ENCODE measurements around the gene ZNF92.
"Not testable (repeated sequence)": the region's sequence is repeated elsewhere in the genome, so short reads cannot be mapped to it uniquely, and the experiment has no call there.

The ZNF92 gene

GRCh38 chr7:65423286-65423685, 49.6 kb downstream of the ZNF92 start:
- not testable (repeated sequence) for DNase-seq (ENCODE audit: low spot score)

GRCh38 chr7:65429642-65430343, 56.1 kb downstream of the ZNF92 start:
- DNase-seq (ENCODE audit: low spot score), result no peak

DNA sequence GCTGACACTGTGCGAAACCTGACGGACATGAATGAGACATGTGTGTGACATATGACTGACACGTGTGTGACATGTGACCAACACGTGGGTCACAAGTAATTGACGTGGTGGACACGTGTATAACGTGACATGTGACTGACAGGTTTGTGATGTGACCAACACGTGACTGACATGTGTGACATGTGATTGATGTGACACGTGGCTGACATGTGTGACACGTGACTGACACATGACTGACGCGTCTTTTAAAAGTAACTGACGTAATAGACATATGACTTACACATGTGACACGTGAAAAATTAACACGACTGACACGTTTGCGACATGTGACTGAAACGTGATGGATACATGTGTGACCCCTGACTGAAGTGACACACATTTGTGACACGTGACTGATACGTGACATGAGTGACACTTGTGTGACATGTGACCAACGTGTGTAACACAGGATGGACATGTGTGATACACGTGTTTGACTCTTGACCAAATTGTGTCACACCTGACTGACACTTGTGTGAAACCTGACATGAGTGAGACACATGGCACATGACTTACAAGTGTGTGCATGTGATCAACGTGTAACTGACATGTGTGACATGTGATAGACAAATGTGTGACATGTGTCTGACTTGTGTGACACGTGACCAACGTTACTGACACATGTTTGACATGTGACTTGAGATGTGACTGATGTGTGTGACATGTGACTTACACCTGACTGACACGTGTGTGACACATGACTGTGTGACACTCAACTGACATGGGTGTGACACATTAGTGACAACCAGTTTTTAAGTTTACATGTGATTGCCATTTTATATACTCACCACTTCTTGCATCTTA, 56.9 kb downstream of the ZNF92 start:
- DNase-seq (ENCODE audit: low spot score), result no peak

- no peak for DNase-seq (ENCODE audit: low spot score)
Observed at GRCh38 chr7:65434307-65434706, 60.7 kb downstream of the ZNF92 start.

DNA sequence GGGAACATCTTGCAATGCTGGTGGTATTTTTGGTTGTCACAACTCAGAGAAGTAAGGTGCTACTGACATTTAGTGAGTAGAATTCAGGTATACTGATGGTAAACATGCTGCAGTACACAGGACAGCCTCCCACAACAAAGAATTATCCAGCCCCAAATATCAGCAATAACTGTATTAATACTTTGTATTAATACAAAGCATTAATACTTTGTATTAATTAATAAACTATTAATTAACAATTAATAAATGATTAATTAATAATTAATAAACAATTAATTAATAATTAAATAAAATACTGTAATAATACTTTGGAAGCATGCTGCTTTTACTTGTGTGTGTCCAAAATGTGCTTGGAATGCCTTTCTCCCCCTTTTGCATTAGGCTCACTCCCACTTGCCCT, 62.5 kb downstream of the ZNF92 start:
- no peak for DNase-seq (ENCODE audit: low spot score)

DNA sequence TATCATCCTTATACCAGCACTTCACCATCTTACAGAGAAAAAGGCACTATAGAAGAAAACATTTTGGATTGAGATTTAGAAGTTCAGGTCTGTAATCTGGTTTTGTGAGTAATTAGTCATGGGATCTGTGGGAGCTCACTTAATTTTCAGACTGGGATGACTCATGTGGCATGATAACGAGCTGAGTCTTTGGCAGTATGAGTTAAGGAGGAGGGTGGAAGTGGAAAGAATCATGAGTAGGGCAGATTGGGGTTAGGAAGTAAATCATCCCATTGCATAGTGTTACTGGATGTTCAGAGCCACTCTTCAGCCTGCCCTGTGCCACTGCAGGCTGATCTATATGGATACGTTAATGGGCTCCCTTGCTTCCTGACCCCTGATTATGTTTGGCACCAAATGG, 64.9 kb downstream of the ZNF92 start:
- DNase-seq (ENCODE audit: low spot score), result peak; percentile 3

DNA sequence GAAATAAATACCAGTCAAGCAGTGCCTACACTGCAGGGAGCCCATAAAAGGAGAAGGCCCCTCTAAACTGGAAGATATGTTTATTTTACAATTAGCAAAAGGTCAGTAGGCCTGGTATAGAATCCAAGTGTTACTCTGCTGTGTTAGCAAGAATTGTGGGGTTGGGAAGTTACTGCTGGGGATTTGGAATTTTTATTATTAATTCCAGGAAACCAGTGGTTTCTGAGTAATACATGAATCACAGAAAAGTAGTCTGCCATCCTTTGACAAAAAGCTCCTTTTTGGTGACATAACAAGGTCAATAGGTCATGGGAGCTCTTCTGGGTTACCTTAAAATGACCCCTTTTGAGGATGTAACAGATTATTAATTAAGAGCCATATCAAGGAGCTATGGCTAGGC, 67.4 kb downstream of the ZNF92 start:
- DNase-seq (ENCODE audit: low spot score), result no peak

DNA sequence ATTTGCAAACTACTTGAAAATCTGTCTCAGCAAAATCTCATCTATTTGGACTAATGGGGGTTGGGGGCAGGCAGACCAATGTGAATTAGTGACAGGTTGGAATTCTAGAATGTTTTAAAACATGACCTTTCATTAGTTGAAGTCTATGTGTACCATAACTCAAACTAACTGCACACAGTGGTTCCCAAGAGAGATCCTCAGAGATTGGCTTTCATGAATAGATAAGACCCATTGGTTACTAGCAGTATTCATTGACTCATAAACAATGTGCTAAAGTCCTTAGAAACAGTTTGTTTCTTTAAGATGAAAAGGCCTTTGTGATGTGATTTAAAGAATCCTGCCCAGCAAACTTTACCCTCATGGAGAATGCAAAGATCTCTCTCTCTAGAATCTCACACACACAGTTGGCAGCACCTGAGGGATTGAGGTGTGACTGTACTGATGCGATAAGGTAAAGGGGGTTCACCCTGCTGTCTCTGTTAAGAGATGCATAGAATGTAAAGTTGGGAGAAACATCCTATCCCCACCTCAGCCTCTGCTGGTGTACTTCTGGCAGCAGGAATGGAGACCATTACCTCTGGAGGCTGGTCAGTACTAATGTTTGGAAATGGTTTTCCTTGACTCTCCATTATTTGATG, 70.7 kb downstream of the ZNF92 start:
- no peak for DNase-seq (ENCODE audit: low spot score)

- DNase-seq (ENCODE audit: low spot score), result no peak
Observed at GRCh38 chr7:65444899-65445823, 71.5 kb downstream of the ZNF92 start.

GRCh38 chr7:65447041-65447440, 73.4 kb downstream of the ZNF92 start:
- DNase-seq (ENCODE audit: low spot score), result not testable (repeated sequence)

DNA sequence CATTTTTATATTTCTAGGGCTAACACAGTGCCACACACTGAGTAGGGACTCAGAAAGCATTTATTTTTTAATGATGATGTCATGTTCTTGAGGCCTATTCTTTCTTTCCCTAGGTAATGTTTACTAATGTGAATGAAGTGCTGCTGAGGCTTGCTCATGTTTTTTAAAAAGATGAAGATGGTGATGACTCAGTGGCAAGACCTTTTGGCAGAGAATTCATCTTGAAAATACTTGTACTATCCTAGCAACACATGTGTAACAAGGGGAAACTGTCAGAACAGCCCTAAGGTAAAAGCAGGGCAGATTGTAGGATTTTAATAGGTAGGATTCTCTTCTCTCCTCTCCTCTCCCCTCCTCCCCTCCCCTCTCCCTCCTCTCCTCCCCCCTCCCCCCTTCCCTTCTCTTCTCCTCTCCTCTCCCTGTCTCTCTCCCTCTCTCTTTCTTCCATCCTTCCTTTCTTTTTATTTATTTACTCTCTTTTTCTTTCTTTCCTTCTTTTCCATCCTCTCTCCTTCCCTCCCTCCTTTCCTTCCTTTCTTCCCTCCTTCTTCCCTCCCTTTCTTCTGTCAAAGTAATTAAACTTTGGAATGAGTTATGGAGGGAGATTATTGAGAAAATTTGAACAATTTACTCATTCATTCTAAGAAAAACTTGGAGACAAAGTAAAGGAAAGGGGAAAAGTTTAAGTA, 75.3 kb downstream of the ZNF92 start:
- no peak for DNase-seq (ENCODE audit: low spot score)

GRCh38 chr7:65449505-65449852, 75.8 kb downstream of the ZNF92 start:
- no peak for DNase-seq (ENCODE audit: low spot score)

All from putamen (tissue), 1 donor.